Body of pancreas (tissue), 4 donors: Measurements from ENCODE around the gene BHLHE40. TPM values are rescaled to one million over a fixed set of nuclear protein-coding genes. Genes with fewer than 3 reads are reported as not detected.
A peak's percentile ranks its signal among the peaks of the same experiment; 100 is the strongest.

ENCODE experiments used
- ATAC-seq: fragments of 150-250 bp; one replicate; pipeline ENCODE4 v1.9.1; 2016
- DNase-seq, 4 donors: peaks; one replicate each; pipeline ENCODE4 v3.0.0-alpha.2; 2019
- H3K27ac ChIP-seq, 4 donors: fragments of 200-600 bp; sonication (generic); 1 replicate in 3 of 4; 2 replicates in 1 of 4; pipeline versions ENCODE4 v1.5.1 to v1.6.1; 2016 to 2019; ENCODE audit warnings: mild to moderate bottlenecking in 1 of 4, mixed read lengths in 1 of 4, moderate library complexity in 1 of 4
- H3K27me3 ChIP-seq, 2 donors: fragments of 200-600 bp; sonication (generic); one replicate each; pipeline ENCODE4 v1.6.0; 2016; ENCODE audit warnings: mild to moderate bottlenecking in 1 of 2
- H3K36me3 ChIP-seq, 2 donors: fragments of 200-600 bp; sonication (generic); replicated peaks in 1 of 2; 2 replicates each; pipeline ENCODE4 v1.5.1; 2016; ENCODE audit warnings: low read depth in 2 of 2; ENCODE audit not compliant: insufficient read depth in 1 of 2
- H3K4me1 ChIP-seq: fragments of 200-600 bp; sonication (generic); one replicate; pipeline ENCODE4 v1.6.0; 2016
- H3K4me3 ChIP-seq, 2 donors: fragments of 200-600 bp; sonication (generic); 1 replicate in 1 of 2; 2 replicates in 1 of 2; pipeline ENCODE4 v1.5.1; 2016 to 2019
- H3K9me3 ChIP-seq, 3 donors: fragments of 200-600 bp; sonication (generic); 1 replicate in 2 of 3; 2 replicates in 1 of 3; pipeline ENCODE4 v1.5.1; 2016
- CTCF ChIP-seq, 7 experiments: fragments of 450-650 bp in 4 of 7; fragments of 200-600 bp in 3 of 7; sonication (generic) in 3 of 7; IDR thresholded peaks; one replicate each; pipeline ENCODE4 v1.5.1; 2016 to 2019; ENCODE audit warnings: antibody characterized with exemption in 7 of 7
- POLR2A ChIP-seq, 3 donors: fragments of 450-650 bp; IDR thresholded peaks; one replicate each; pipeline ENCODE4 v1.6.1; 2016; ENCODE audit warnings: antibody characterized with exemption in 3 of 3, mild to moderate bottlenecking in 2 of 3
- WGBS, 2 donors: methylation state at CpG; one replicate each; pipeline ENCODE4 v1.1.5; 2017; 5-methylcytosine and 5-hydroxymethylcytosine counted together
- intact Hi-C: fragments of 100-400 bp; cut with DNase I; formaldehyde crosslinking; loops from one replicate; pipeline ENCODE4 v1.15.1; 2023
- total RNA-seq, 2 donors: library from RNA; depleted of rRNA; stranded (reverse); fragments of >200 nt; gene quantifications; one replicate each; pipeline ENCODE4 v1.1.0, GENCODE V29; 2016

BHLHE40 gene
- total RNA-seq, 2 donors from 2014 or later: 28.5 to 30.3 TPM

- H3K9me3 ChIP-seq: no peaks in the 10 kb centered on the region
- ATAC-seq (peak; percentile 15), DNase-seq (peak; percentile 82 to 89 (median 86))
- H3K27me3 ChIP-seq: no peaks in the 10 kb centered on the region
- peak overlapping the region; percentile 97 to 100 (median 100) for H3K27ac ChIP-seq
- intact Hi-C loops: no loop called here
- TF ChIP-seq CTCF (IDR thresholded peaks at IDR 0.05) (peak in 1 of 7 experiments; percentile 5), POLR2A (IDR thresholded peaks at IDR 0.05) (peak; percentile 44 to 85 (median 80))
- WGBS, 2 donors: 5% methylated on average over 32 to 35 of the region's 35 CpGs
- H3K4me1 ChIP-seq: peaks cover 34% of the 10 kb centered on the region
- no peaks in the 10 kb centered on the region for H3K36me3 ChIP-seq
- H3K4me3 ChIP-seq: no peak overlapping the region
Measured at GRCh38 chr3:4977001-4977852, 2.0 kb upstream of the BHLHE40 start.

GRCh38 chr3:4977853-4978203, 1.4 kb upstream of the BHLHE40 start:
- Histone ChIP-seq H3K9me3 (no peaks in the 10 kb centered on the region), H3K36me3 (peaks cover 0 to under 1% of the 10 kb centered on the region in 2 donors), H3K27ac (peak overlapping the region; percentile 97 to 100 (median 100)), H3K27me3 (no peaks in the 10 kb centered on the region), H3K4me1 (peaks cover 38% of the 10 kb centered on the region), H3K4me3 (no peak overlapping the region)
- intact Hi-C loops: no loop called here
- TF ChIP-seq POLR2A (IDR thresholded peaks at IDR 0.05) (no peak), CTCF (IDR thresholded peaks at IDR 0.05) (no peak)
- ATAC-seq (no peak), DNase-seq (no peak)
- WGBS, 2 donors: 0 to 1% methylated on average over 8 to 13 of the region's 13 CpGs

GRCh38 chr3:4978204-4978965, 852 bp upstream of the BHLHE40 start:
- DNase-seq (peak; percentile 96 to 98 (median 98)), ATAC-seq (peak; percentile 67)
- Histone ChIP-seq H3K27me3 (no peaks in the 10 kb centered on the region), H3K4me3 (no peak overlapping the region), H3K27ac (peak overlapping the region; percentile 97 to 100 (median 100)), H3K9me3 (no peaks in the 10 kb centered on the region), H3K36me3 (peaks cover 0 to 2% of the 10 kb centered on the region in 2 donors), H3K4me1 (peaks cover 41% of the 10 kb centered on the region)
- peak; percentile 90 to 94 (median 91) for TF ChIP-seq POLR2A (IDR thresholded peaks at IDR 0.05)
- no peak for TF ChIP-seq CTCF (IDR thresholded peaks at IDR 0.05)
- 0% methylated on average over 60 of the region's 76 CpGs; no CpG with 5 or more reads in 1 of the 2 donors for WGBS, 2 donors
- intact Hi-C loops: no loop called here

GRCh38 chr3:4978966-4979427, 240 bp upstream of the BHLHE40 start:
- intact Hi-C loops: no loop called here
- TF ChIP-seq POLR2A (IDR thresholded peaks at IDR 0.05) (no peak), CTCF (IDR thresholded peaks at IDR 0.05) (no peak)
- Histone ChIP-seq H3K27ac (peak overlapping the region; percentile 97 to 100 (median 100)), H3K4me1 (peaks cover 47% of the 10 kb centered on the region), H3K27me3 (no peaks in the 10 kb centered on the region), H3K9me3 (no peaks in the 10 kb centered on the region), H3K36me3 (peaks cover 0 to 2% of the 10 kb centered on the region in 2 donors), H3K4me3 (no peak overlapping the region)
- DNase-seq (peak; percentile 96 to 99 (median 98)), ATAC-seq (peak; percentile 58)
- 0% methylated on average over 5 to 18 of the region's 31 CpGs for WGBS, 2 donors
